Measurements from ENCODE around the gene SLC35G6. TPM values are rescaled to one million over a fixed set of nuclear protein-coding genes. Genes with fewer than 3 reads are reported as not detected.
A peak's percentile ranks its signal among the peaks of the same experiment; 100 is the strongest.
"Not testable (repeated sequence)": the region's sequence is repeated elsewhere in the genome, so short reads cannot be mapped to it uniquely, and the experiment has no call there.

The SLC35G6 gene
- not detected for total RNA-seq

DNA sequence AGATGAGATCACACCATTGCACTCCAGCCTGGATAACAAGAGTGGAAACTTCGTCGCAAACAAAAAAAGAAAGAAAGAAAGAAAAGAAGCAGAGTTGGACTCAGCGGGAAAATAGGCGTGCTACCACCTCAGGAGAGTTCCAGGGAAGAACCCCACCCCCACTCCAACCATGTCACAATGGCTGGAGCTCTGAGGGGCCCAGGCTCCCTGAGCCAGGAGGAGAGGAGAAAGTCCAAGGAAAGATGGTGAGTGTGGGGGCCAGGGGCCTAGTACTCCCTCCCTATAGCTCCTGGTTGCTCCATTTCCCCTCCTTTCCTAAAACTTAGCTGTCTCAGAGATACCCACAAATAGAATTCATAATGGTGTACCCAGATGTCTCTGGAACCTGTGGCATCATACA lies at the start of gene SLC35G6:
Gene SLC35G6 (plus strand): TSS at position 172 of the 400 bp plus-strand sequence. CDS start 71 bp downstream, at position 243.
- intact Hi-C loops (cut with DNase I), result not testable (repeated sequence)

DNA sequence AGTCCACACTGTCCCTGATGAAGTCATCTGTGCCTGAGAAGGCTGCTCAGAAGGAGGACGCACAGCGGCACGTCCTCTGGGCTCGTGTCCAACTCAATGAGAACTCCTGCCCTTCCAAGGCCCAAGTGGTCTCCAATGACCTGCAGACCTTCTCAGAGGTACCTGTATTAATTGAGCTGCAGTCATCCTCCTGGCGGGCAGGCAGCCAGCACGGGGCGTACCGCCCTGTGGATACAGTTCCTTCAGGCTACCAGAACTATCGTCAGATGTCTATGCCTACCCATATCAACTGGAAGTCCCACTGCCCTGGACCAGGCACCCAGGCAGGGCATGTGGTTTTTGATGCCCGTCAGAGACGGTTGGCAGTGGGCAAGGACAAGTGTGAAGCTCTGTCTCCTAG lies 49.0 kb upstream of the SLC35G6 start:
- DNase-seq (ENCODE audit: low spot score), result no peak

More for the DNA sequence above, at the start of gene SLC35G6:
- not testable (repeated sequence) for ATAC-seq; DNase-seq (ENCODE audit: low spot score)

DNA sequence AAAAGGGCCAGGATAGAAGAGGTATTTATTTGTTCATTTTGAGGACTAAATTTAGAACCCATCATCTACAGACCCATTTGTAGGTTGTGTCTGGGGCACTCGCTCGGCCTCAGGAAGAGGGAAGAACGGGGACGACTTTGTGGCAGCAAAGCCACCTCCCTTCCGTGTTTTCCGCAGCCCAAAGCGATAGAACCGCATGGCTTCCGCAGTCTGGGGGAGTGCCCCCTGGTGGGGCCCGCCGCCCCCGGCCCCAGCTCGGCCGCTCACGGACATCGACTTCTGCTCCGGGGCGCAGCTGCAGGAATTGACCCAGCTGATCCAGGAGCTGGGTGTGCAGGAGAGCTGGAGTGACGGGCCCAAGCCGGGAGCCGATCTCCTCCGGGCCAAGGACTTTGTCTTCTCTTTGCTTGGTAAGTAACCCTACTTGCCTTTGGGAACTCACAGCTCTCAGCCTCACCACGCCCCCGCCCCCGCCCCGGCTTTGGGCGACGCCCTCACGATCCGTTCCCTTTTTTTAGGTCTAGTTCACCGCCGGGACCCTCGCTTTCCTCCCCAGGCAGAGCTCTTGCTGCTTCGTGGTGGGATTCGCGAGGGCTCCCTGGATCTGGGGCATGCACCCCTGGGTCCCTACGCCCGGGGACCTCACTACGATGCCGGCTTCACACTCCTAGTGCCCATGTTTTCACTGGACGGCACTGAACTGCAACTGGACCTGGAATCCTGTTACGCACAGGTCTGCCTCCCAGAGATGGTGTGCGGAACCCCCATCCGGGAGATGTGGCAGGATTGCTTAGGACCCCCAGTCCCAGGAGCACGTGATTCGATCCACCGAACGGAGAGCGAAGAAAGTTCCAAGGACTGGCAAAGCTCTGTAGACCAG lies 45.3 kb upstream of the SLC35G6 start:
- peak; percentile 15 for ATAC-seq
- DNase-seq (ENCODE audit: low spot score), result no peak
- intact Hi-C loops (cut with DNase I), result no loop called here

More for the DNA sequence above, 49.0 kb upstream of the SLC35G6 start:
- ATAC-seq, result no peak
- intact Hi-C loops (cut with DNase I), result no loop called here

DNA sequence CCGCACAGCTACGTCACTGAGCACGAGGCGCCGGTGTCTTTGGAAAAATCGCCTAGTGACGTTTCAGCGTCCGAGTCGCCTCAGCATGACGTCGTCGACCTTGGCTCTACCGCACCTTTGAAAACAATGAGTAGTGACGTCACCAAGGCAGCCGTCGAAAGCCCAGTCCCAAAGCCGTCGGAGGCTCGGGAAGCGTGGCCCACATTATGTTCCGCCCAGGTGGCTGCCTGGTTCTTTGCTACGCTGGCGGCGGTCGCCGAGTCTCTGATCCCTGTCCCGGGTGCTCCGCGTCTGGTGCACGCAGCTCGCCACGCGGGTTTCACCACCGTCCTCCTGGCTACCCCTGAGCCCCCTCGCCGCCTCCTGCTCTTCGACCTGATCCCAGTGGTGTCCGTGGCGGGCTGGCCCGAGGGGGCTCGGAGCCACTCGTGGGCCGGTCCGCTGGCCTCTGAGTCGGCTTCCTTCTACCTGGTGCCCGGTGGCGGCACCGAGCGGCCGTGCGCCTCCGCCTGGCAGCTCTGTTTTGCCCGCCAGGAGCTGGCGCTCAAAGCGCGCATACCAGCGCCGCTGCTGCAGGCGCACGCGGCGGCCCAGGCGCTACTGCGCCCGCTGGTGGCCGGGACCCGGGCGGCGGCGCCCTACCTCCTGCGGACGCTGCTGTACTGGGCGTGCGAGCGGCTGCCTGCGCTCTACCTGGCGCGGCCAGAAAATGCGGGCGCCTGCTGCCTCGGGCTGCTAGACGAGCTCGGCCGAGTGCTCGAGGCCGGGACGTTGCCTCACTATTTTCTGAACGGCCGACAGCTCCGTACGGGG lies 44.5 kb upstream of the SLC35G6 start:
- ATAC-seq, result peak; percentile 55
- intact Hi-C loops (cut with DNase I), result no loop called here
- DNase-seq (ENCODE audit: low spot score), result peak; percentile 83

DNA sequence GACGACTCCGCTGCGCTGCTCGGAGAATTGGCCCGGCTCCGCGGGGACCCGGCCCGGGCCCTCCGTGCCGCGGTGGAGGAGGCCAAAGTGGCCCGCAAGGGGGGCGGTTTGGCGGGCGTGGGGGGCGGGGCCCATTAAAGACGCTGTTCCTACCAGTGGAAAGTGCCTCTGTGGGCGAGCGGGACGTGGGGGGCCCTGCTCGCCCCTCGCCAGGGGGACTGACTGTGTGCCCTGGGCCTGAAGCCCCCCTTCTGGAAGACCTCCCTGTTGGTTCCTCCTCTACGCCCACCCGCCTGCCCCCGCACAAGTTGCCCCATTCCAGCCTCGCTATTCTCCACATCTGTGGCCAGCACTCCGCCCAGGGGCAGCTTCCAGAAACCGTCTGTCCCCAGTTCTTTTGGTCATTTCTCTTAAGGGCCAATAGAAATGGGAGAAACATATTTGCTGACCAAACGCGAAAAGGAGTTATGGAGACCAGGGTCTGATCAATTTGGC lies 43.8 kb upstream of the SLC35G6 start:
- intact Hi-C loops (cut with DNase I), result no loop called here
- DNase-seq (ENCODE audit: low spot score), result no peak
- no peak for ATAC-seq

DNA sequence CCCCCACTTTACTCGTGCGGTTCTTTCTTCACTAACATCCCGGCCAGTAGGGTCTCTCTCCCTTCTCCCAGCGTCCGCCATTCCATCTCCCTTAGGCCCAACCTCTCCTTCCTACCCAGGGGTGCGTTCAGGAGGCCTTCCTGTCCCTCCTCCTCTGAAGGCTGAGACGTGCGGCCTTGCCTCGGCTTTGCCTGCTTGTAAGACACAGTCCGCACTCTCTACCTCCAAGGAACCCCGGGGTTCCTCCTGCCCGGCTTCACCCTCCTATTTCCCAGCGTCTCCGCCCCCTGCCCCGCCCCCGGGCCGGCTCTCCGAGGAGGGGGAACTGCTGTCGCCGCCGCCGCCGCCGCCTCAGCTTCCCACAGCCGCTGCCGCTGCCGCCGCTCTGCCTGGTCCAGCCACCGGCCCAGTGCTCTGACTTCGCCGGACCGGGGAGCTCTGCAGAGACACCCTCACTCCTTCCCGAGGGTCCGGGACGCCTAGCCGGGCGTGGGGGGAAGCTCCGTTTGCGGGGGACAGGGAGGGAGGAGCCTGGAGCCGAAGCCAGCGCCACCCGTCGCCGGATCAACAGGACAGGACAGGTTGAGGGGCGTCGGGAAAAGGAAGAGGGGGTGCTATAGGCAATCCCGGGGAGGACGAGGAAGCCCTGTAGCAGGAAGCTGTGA lies 43.2 kb upstream of the SLC35G6 start:
- DNase-seq (ENCODE audit: low spot score) (peak; percentile 86), ATAC-seq (peak; percentile 21)
- intact Hi-C loops (cut with DNase I), result no loop called here

DNA sequence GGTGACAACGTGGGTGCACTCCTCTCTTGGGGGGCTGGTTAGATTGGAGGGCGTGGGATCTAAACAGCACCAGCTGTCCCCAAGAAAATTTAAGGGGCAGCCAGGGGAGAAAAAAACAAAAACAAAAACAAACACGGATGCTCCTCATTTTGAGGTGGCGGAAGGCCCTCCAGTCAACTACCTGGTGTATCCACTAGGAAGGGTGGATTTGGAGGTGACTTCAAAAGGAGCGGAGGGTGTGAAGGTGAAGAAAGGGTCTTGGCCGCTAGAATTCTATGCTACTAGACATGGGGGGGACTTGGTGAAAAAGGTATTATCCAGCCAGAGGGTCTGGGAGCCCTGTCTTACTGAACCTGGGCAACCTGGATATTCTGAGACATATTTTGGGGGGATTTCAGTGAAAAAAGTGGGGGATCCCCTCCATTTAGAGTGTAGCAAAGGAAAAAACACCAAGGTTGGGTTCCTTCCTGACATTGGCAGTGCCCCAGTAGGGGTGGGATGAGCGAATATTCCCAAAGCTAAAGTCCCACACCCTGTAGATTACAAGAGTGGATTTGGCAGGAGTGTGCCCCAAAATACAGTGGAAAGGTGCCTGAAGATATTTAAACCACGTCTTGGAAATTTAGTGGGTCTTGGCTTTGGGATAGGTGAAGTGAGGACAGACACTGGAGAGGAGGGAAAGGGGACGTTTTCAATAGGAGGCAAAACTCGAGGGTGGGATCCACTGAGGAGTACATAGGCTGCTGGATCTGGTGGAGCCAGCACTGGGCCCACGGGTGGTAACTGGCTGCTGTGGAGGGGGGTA lies 42.4 kb upstream of the SLC35G6 start:
- intact Hi-C loops (cut with DNase I), result no loop called here
- ATAC-seq (no peak), DNase-seq (ENCODE audit: low spot score) (no peak)

DNA sequence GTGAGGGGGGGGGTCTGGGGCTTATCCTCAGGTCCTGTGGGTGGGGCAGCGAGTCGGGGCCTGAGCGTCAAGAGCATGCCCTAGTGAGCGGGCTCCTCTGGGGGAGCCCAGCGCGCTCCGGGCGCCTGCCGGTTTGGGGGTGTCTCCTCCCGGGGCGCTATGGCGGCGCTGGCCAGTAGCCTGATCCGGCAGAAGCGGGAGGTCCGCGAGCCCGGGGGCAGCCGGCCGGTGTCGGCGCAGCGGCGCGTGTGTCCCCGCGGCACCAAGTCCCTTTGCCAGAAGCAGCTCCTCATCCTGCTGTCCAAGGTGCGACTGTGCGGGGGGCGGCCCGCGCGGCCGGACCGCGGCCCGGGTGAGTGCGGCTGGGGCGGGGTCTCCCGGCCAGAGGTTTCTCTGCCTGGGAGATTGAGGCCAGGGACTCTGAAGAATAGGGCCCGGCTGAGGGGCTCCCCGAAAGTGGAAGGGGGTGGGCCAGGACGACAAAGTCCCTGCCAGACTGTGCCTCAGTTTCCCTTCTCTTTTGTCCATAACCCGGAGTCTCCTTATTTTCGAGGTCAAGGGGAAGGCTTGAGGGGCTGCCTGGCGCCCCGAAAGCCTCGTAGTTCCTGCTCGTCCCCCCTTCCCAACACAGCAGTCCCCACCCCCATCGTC lies 41.7 kb upstream of the SLC35G6 start, which contains the start of gene FGF11:
Gene FGF11 (plus strand): TSS at position 51 of the 651 bp plus-strand sequence. CDS start 109 bp downstream, at position 160.
- intact Hi-C loops (cut with DNase I), result no loop called here
- DNase-seq (ENCODE audit: low spot score), result no peak
- ATAC-seq, result no peak

DNA sequence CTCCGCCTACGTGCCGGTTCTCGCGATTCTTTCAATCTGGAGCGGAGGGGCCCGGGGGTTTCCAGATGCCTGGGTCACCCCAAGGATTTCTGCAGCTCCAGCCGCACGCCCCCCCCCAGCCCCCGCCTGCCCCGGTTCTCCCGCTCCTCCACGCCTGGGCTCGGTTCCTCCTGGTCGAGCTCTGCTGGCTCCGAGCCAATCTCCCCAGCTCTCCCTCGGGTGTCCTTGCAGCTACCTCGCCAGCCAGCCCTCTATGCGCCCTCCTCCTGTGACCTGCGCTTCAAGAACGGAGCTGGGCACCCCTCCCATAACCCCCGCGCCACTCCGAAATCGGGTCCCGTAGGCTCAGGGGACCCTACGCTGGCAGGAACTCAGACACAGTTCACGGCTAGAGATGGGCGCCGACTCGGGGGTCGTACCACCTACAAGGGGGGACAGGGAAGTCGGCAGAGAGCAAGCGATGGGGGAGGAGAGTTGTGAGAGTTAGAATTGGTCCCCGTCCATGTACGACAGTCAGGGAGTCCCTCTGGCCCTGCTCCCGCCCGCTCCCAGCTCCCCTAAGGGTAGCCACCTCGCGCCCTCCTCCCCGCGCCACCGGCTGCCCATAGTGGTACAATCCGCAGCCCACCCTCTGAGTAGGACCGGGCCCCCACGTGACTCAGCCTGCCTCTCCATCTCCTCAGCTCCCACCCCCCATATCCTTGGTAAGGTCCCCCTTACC lies 41.0 kb upstream of the SLC35G6 start:
- peak; percentile 79 for DNase-seq (ENCODE audit: low spot score)
- intact Hi-C loops (cut with DNase I), result no loop called here
- ATAC-seq, result no peak

DNA sequence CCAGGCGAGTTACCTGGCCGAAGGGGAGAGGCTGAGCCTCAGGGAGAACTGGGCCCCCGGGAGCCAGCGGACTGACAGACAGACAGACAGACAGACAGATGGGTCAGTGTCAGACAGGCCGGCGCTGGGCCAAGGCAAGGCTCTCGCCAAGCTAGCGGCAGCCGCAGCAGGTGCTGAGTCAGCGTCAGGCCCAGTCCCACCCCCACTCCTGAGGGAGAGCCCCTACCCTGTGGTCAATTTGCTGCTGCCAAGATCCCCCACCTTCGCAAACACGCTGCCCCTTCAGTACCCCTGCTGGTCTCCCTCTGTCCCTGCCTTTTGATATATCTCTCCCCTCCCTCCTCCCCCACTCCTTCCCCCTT lies 40.4 kb upstream of the SLC35G6 start:
- ATAC-seq, result no peak
- no peak for DNase-seq (ENCODE audit: low spot score)
- intact Hi-C loops (cut with DNase I), result no loop called here

DNA sequence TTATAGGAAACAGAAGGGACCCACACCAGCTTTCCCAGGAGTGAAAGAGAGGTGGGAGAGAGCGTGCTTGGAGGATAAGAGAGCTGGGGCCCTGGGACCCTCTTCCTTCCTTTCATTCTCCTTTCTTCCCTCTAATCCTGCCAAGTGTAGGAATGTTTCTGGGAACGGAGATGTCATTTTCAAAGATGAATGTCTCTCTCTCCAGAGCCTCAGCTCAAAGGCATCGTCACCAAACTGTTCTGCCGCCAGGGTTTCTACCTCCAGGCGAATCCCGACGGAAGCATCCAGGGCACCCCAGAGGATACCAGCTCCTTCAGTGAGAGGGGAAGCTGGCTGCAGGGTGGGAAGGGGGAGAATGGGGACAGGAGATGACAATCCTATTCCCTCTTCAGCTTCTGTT lies 40.0 kb upstream of the SLC35G6 start:
- no peak for ATAC-seq
- intact Hi-C loops (cut with DNase I), result no loop called here

DNA sequence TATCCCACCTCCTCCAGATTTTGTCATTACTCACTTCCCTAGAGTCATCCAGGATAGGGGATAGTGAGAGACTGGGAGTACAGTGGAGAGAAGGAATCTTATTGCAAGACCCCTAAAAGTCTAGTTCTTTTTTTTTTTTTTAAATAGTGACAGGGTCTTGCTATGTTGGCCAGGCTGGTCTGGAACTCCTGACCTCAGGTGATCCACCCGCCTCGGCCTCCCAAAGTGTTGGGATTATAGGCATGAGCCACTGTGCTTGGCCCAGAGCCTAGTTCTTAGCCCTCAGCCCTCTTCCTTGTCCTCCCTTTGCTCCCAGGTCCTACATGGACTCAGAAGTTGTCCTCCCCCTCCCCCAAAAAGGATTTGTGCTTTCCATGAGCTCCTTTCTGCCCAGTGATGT lies 39.1 kb upstream of the SLC35G6 start:
- no peak for DNase-seq (ENCODE audit: low spot score)
- intact Hi-C loops (cut with DNase I), result no loop called here
- ATAC-seq, result no peak

More for the DNA sequence above, 40.0 kb upstream of the SLC35G6 start:
- no peak for DNase-seq (ENCODE audit: low spot score)

DNA sequence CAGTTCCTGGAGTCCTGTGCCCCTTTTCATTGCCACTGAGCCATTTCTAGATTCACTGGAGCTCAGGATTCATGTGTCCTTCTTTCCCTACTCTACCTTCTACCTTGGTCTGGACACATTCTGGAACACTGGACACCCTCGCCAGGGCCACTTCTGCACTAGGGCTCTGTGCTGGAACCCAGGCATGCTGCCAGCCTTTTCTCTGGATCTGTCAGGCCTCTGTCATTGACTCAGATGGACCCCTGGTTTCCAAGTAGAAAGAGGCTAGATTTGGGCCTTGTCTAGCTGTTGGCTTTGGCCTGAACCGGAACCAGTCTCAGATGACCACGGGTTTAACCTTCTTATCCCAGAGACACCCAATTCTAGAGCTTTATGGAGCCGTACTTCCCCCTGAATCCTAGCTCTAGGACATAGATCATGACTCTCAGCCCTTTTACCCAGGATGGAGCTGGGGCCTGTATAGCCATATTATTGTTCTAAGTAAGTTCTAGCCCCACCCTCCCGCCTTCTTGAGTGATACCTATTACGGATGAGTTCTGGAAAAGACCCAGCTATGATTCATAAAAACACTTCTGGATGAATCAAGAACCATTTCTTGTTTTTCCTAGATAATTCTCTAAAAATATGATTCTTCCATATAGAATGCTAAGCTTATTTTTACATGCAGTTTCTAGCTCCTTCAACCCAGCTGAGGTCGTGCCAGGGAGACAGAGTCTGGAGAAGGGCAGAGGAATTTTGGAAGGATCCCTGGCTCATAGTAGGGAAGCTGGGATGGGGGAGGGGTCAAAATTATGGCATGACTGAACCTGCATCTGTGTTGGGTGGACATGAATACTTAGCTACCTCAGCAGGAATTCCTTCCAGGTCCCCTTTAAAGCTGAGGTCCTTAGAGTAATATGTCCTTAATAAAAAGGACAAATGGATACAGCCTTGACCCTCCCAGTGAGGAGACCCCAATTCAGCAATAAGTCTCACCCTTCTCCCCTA lies 37.5 kb upstream of the SLC35G6 start:
- intact Hi-C loops (cut with DNase I), result no loop called here
- ATAC-seq (no peak), DNase-seq (ENCODE audit: low spot score) (no peak)

DNA sequence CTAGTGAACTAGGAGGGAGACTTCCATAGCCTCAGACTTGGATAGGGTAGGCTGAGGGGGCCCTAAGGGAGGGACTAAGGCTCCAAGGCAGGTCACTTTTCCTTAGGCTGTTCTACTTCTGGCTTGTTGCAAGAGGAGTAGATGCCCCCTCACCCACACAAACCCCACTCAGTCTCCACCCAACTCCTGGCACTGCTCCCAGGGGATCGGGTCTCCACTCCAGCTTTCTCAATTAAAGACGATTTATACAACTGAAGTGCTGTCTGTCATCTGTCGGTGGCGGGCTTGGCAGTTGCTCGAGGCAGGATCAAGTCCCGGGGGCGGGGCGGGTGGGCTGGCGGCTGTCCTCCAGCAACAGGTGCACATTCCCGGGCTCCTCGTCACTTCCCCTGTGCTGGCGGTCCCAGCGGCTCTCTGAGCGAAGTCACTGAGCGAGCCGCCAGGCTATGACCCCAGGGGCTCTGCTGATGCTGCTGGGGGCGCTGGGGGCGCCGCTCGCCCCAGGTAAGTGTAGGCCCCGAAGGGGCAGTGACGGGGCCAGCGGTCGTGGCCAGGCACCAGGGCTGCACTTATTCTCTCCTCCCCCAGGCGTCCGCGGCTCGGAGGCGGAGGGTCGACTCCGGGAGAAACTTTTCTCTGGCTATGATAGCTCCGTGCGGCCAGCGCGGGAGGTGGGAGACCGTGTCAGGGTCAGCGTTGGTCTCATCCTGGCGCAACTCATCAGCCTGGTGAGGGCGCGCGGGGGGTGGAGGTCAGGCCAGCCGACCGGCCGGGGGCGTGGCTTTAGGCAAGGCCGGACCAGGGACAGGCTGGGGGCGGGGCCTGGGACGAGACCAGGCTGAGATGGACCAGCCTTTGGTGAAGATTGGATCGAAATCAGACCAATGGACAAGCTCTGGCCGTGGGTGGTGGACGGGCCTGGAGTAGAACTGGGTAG lies 36.3 kb upstream of the SLC35G6 start, which contains the start of gene CHRNB1:
Gene CHRNB1 (plus strand): TSS at position 380 of the 937 bp plus-strand sequence. CDS start 67 bp downstream, at position 447.
- intact Hi-C loops (cut with DNase I), result no loop called here
- peak; percentile 86 for ATAC-seq
- peak; percentile 81 for DNase-seq (ENCODE audit: low spot score)

DNA sequence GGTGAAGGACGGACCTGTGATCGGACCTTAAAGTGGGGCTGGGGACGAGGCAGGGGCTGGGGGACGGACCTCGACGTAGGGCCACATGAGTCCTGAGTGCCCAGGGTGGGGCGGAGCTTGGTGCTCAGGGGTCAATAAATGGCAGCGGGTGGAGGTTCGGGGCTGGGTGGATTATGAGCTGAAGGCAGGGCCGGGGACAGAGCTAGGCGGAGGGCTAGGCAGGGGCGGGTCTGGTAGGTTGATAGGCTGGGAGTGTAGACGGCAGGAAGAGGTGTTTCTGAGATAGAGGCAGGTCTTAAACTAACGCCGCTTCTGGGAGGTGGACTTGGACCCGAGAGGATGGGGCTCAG lies 35.7 kb upstream of the SLC35G6 start:
- DNase-seq (ENCODE audit: low spot score) (no peak), ATAC-seq (peak; percentile 54)
- intact Hi-C loops (cut with DNase I), result no loop called here
